Hippocampal formation (tissue), 2 donors: ENCODE data around the gene LTV1.
A peak's percentile ranks its signal among the peaks of the same experiment; 100 is the strongest.
"Not testable (repeated sequence)": the region's sequence is repeated elsewhere in the genome, so short reads cannot be mapped to it uniquely, and the experiment has no call there.

Experiments used
- DNase-seq, 2 donors: peaks; one replicate each; lab custom pipeline; 2025; lab: John Stamatoyannopoulos, UW

The LTV1 gene

GRCh38 chr6:143842461-143842901, 657 bp upstream of the LTV1 start:
- DNase-seq: peak in 1 of 2 donors; percentile 62

GRCh38 chr6:143843677-143843999, 500 bp downstream of the LTV1 start:
- DNase-seq: no peak

- DNase-seq: no peak
Measured at GRCh38 chr6:143844006-143844405, 868 bp downstream of the LTV1 start.

DNA sequence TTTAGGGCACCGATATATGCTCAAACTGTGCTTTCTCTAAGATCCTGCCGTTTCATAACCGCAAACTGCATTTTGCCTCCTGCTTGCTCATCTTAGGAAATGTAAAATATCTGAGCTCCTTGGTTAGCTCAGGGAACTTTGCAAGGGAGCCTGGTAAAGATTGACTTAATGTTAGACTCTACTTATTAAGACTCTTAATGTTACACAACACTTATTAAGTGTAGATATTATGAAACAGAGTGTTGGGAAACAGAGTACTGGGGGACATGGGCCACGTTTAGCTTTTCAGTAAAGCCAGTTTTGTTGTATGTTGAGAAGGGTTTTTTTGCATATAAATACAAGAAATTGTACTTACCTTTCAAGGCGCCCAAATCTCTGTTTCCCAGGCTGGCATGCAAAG, 1.9 kb downstream of the LTV1 start:
- no peak for DNase-seq

DNA sequence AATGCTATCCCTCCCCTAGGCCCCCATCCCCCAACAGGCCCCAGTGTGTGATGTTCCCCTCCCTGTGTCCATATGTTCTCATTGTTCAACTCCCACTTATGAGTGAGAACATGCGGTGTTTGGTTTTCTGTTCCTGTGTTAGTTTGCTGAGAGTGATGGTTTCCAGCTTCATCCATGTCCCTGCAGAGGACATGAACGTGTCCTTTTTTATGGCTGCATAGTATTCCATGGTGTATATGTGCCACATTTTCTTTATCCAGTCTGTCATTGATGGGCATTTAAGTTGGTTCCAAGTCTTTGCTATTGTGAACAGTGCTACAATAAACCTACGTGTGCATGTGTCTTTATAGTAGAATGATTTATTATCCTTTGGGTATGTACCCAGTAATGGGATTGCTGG, 8.6 kb downstream of the LTV1 start:
- DNase-seq: not testable (repeated sequence)

DNA sequence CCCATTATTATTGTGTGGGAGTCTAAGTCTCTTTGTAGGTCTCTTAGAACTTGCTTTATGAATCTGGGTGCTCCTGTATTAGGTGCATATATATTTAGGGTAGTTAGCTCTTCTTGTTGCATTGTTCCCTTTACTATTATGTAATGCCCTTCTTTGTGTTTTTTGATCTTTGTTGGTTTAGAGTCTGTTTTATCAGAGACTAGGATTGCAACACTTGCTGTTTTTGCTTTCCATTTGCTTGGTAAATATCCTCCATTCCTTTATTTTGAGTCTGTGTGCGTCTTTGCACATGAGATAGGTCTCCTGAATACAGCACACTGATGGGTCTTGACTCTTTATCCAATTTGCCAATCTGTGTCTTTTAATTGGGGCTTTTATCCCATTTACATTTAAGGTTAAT, 11.9 kb downstream of the LTV1 start:
- DNase-seq: not testable (repeated sequence)

GRCh38 chr6:143856762-143857161, 13.6 kb downstream of the LTV1 start:
- not testable (repeated sequence) for DNase-seq

- no peak for DNase-seq
Measured at GRCh38 chr6:143857651-143858050, 14.5 kb downstream of the LTV1 start.

- no peak for DNase-seq
Measured at GRCh38 chr6:143859891-143860660, 16.9 kb downstream of the LTV1 start.

DNA sequence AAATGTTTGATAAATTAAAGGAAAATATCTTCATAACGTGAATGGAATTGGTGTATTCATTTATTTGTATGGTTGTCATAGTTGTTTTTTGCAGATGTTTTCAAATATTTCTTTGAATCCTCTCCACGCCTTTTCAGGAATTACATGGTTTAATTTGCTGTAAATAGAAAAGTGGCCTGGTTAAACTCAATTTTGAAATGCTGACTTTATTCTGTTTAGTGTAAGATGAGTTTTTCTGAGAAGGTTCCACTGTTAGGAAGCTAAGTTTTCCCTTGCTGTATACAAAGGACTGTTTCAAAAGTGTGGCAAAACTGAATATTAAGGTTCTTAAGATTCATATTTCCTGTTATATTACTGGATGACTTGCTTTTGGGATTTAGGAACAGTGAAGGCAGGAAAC, 20.6 kb downstream of the LTV1 start:
- DNase-seq: no peak

- no peak for DNase-seq
Measured at GRCh38 chr6:143864234-143864633, 21.1 kb downstream of the LTV1 start, which contains the start of gene ZC2HC1B. Gene ZC2HC1B (plus strand): TSS chr6:143864474. CDS start chr6:143864540, 66 bp downstream.

DNA sequence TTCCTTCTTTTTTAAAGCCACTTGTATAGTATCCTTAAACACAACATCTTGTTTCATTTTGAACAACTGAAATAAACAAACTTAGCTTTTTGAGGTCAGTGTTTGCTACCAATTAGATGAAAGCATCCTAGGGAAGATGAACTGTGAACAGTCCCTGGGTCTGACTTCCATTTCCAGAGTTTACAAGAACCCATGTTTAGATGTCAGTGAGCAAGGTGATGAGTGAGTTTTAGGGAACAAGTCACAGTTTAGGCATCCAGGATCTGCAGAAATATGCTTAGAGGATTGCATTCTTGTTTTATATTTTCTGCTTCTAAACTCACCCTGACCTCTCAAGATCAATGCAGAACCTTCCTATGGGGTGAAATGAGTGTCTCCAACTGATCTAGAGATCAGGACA, 24.1 kb downstream of the LTV1 start:
- DNase-seq: no peak

DNA sequence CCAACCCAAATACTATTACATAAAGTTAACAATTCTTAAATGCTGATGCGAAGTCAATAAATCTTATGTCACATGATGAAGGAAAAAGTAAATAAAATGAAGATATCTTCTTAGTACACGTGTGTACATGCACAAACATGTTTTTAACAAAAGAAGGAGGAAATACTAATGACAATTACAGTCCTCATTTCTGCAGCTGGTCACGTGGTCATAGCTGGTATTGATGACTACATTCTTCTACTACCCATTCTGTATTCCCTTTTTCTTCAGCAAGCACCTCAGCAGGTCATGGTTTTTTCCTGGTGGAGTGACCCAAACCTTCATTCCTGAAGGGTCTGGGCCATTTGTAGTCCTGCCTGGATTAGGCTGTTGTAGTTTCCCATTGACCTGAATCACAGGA, 25.7 kb downstream of the LTV1 start:
- not testable (repeated sequence) for DNase-seq

DNA sequence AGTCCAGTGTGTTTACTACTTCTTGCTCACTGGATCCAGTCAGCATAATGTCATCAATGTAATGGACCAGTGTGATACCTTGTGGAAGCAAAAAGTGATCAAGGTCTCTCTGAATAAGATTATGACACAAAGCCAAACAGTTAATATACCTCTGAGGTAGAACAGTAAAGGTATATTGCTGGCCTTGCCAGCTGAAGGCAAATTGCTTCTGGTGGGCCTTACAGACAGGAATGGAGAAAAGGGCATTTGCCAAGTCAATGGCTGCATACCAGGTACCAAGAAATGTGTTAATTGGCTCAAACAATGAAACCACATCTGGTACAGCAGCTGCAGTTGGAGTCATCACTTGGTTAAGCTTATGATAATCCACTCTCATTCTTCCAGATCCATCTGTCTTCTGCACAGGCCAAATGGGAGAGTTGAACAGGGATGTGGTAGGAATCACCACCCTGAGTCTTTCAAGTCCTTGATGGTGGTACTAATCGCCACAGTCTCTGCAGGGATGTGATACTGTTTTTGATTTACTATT, 28.1 kb downstream of the LTV1 start:
- DNase-seq: not testable (repeated sequence)

- DNase-seq: no peak
Measured at GRCh38 chr6:143872201-143872600, 29.1 kb downstream of the LTV1 start.

DNA sequence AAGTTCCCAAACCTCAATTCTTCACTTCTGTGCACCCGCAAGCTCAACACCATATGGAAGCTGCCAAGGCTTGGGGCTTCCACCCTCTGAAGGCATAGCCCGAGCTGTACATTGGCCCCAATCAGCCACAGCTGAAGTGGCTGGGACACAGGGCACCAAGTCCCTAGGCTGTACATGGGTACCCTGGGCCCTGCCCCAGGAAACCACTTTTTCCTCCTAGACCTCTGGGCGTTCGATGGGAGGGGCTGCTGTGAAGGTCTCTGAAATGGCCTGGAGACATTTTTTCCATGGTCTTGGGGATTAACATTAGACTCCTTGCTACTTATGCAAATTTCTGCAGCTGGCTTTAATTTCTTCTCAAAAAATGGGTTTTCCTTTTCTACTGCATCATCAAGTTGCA, 30.5 kb downstream of the LTV1 start:
- not testable (repeated sequence) for DNase-seq

GRCh38 chr6:143874503-143874902, 31.4 kb downstream of the LTV1 start:
- not testable (repeated sequence) for DNase-seq

DNA sequence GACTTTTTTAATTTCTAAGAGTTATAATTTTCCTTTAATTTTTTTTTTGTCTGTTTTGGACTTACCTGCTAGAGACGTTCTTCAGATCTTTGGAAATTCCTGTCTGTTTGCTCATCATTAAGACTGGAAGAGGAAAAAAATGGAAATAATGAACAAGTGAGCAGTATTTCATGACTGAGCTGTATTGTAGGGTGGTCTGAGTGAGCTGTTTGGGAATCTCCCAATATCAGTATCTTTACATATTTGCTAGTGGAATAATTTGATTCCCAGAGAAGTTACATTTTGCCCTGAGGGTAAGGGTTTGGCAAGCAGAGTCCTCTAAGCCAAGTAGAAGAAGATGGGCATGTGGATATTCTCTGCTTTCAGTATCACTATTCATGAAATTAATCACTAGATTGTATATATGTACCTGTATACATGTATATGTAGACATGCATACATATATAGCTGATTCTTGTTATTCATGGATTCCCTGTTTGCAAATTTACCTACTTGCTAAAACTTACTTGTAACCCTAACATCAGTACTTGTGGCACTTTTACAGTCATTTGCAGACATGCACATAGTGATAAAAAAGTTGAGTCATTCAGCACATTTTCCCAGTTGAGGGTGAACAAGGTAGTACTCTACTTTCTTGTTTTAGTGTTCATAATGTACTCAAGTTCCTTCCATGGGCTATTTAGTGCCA, 34.6 kb downstream of the LTV1 start:
- DNase-seq: no peak

GRCh38 chr6:143878272-143878760, 35.2 kb downstream of the LTV1 start:
- no peak for DNase-seq

- DNase-seq: no peak
Measured at GRCh38 chr6:143880412-143880811, 37.3 kb downstream of the LTV1 start.

GRCh38 chr6:143882401-143882930, 39.3 kb downstream of the LTV1 start:
- DNase-seq: no peak

GRCh38 chr6:143884216-143884900, 41.2 kb downstream of the LTV1 start:
- no peak for DNase-seq
